Measurements from ENCODE around the gene MDP1. TPM values are rescaled to one million over a fixed set of nuclear protein-coding genes. Genes with fewer than 3 reads are reported as not detected.

The MDP1 gene
- total RNA-seq, 1 donor from 2014 or later = 17.4 TPM

GRCh38 chr14:24261969-24262327 is 46.1 kb upstream of the MDP1 start:
- H3K27me3 Mint-ChIP-seq (ENCODE audit: unreplicated experiment) = peaks cover 7% of the 10 kb centered on the region
- no peak for DNase-seq (ENCODE audit: low spot score)
- peaks cover 3% of the 10 kb centered on the region for H3K36me3 Mint-ChIP-seq (ENCODE audit: low read depth, unreplicated experiment)
- H3K27ac Mint-ChIP-seq (ENCODE audit: unreplicated experiment) = no peak overlapping the region
- peaks cover 1% of the 10 kb centered on the region for H3K4me1 Mint-ChIP-seq (ENCODE audit: unreplicated experiment)
- H3K4me3 Mint-ChIP-seq (ENCODE audit: unreplicated experiment) = no peak overlapping the region
- H3K9me3 Mint-ChIP-seq (ENCODE audit: unreplicated experiment) = no peaks in the 10 kb centered on the region
- TF ChIP-seq CTCF (IDR thresholded peaks at IDR 0.05; ENCODE audit: unreplicated experiment) = no peak

GRCh38 chr14:24261256-24261968 is 45.5 kb upstream of the MDP1 start:
- no peak overlapping the region for H3K4me3 Mint-ChIP-seq (ENCODE audit: unreplicated experiment)
- DNase-seq (ENCODE audit: low spot score) = no peak
- H3K36me3 Mint-ChIP-seq (ENCODE audit: low read depth, unreplicated experiment) = no peaks in the 10 kb centered on the region
- peak overlapping the region; percentile 22 for H3K27ac Mint-ChIP-seq (ENCODE audit: unreplicated experiment)
- no peak for TF ChIP-seq CTCF (IDR thresholded peaks at IDR 0.05; ENCODE audit: unreplicated experiment)
- H3K27me3 Mint-ChIP-seq (ENCODE audit: unreplicated experiment) = peaks cover 8% of the 10 kb centered on the region
- no peaks in the 10 kb centered on the region for H3K9me3 Mint-ChIP-seq (ENCODE audit: unreplicated experiment)
- peaks cover 7% of the 10 kb centered on the region for H3K4me1 Mint-ChIP-seq (ENCODE audit: unreplicated experiment)

- H3K36me3 Mint-ChIP-seq (ENCODE audit: low read depth, unreplicated experiment) = no peaks in the 10 kb centered on the region
- peaks cover 8% of the 10 kb centered on the region for H3K27me3 Mint-ChIP-seq (ENCODE audit: unreplicated experiment)
- peak overlapping the region; percentile 22 for H3K27ac Mint-ChIP-seq (ENCODE audit: unreplicated experiment)
- DNase-seq (ENCODE audit: low spot score) = no peak
- no peak overlapping the region for H3K4me3 Mint-ChIP-seq (ENCODE audit: unreplicated experiment)
- TF ChIP-seq CTCF (IDR thresholded peaks at IDR 0.05; ENCODE audit: unreplicated experiment) = no peak
- no peaks in the 10 kb centered on the region for H3K9me3 Mint-ChIP-seq (ENCODE audit: unreplicated experiment)
- H3K4me1 Mint-ChIP-seq (ENCODE audit: unreplicated experiment) = peaks cover 9% of the 10 kb centered on the region
Measured at GRCh38 chr14:24260780-24261157, 44.9 kb upstream of the MDP1 start.

GRCh38 chr14:24260026-24260779 is 44.3 kb upstream of the MDP1 start:
- no peak for TF ChIP-seq CTCF (IDR thresholded peaks at IDR 0.05; ENCODE audit: unreplicated experiment)
- Mint-ChIP-seq H3K27ac (ENCODE audit: unreplicated experiment) (peak overlapping the region; percentile 30), H3K27me3 (ENCODE audit: unreplicated experiment) (peaks cover 8% of the 10 kb centered on the region), H3K36me3 (ENCODE audit: low read depth, unreplicated experiment) (no peaks in the 10 kb centered on the region), H3K4me1 (ENCODE audit: unreplicated experiment) (peaks cover 9% of the 10 kb centered on the region), H3K4me3 (ENCODE audit: unreplicated experiment) (no peak overlapping the region), H3K9me3 (ENCODE audit: unreplicated experiment) (no peaks in the 10 kb centered on the region)
- no peak for DNase-seq (ENCODE audit: low spot score)

Measured in endothelial cell (in vitro differentiated cells).